ENCODE data around the gene CACNA1E.
"Not testable (repeated sequence)": the region's sequence is repeated elsewhere in the genome, so short reads cannot be mapped to it uniquely, and the experiment has no call there.

Gene CACNA1E

GRCh38 chr1:181517181-181517875, 34.0 kb downstream of the CACNA1E start:
- POLR2A ChIA-PET (ENCODE audit: low non-redundant PET), result no interaction called here
- TF ChIP-seq CTCF (conservative IDR thresholded peaks at IDR 0.05; ENCODE audit: low read depth), result no peak
- H3K27ac ChIP-seq, result no peak overlapping the region
- no peak for DNase-seq (ENCODE audit: low spot score)
- CTCF ChIA-PET, result no interaction called here

- CTCF ChIA-PET, result no interaction called here
- POLR2A ChIA-PET (ENCODE audit: low non-redundant PET), result no interaction called here
- no peak for DNase-seq (ENCODE audit: low spot score)
- TF ChIP-seq CTCF (conservative IDR thresholded peaks at IDR 0.05; ENCODE audit: low read depth), result no peak
- no peak overlapping the region for H3K27ac ChIP-seq
Measured at GRCh38 chr1:181518152-181518551, 34.8 kb downstream of the CACNA1E start.

- no peak for DNase-seq (ENCODE audit: low spot score)
- TF ChIP-seq CTCF (conservative IDR thresholded peaks at IDR 0.05; ENCODE audit: low read depth), result no peak
- no peak overlapping the region for H3K27ac ChIP-seq
- ChIA-PET POLR2A (ENCODE audit: low non-redundant PET) (no interaction called here), CTCF (interaction anchor here (0.7 kb wide), 1 partner anchor 556 kb away, joined by 3 read pairs; no protein-coding TSS in a partner anchor)
Measured at GRCh38 chr1:181522864-181523263, 39.5 kb downstream of the CACNA1E start.

DNA sequence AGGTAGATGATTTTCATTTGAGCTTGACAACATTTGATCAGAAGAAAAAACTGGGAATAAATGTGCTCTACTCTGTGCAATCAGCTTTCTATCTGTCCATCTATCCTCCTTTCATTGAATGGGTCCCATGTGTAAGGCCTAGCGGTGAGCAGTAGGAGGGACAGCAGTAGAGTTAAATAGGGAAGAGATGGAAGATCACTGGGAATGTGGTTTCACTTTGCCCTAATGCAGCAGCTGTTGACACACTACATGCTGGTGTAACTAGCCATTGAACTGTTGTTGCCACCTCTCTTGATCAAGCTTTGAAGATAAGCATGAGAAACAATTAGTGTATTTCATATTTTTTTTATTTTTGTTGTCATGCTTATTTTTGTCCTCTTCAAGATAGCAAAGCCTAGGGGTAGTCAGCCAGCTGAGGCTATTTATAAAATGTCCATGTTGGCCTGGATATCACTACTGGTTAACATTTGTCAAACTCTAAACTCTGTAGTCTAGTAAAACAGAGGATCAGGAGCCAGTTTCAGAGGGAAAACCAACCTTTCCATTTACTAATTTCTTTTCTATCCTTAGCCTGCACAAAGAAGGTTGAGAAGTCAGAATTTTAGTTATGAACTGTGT, 41.9 kb downstream of the CACNA1E start:
- ChIA-PET POLR2A (ENCODE audit: low non-redundant PET) (no interaction called here), CTCF (no interaction called here)
- TF ChIP-seq CTCF (conservative IDR thresholded peaks at IDR 0.05; ENCODE audit: low read depth), result no peak
- DNase-seq (ENCODE audit: low spot score), result no peak
- H3K27ac ChIP-seq, result no peak overlapping the region

- CTCF ChIA-PET; H3K27ac ChIP-seq; POLR2A ChIA-PET (ENCODE audit: low non-redundant PET); DNase-seq (ENCODE audit: low spot score): not testable (repeated sequence)
Measured at GRCh38 chr1:181528241-181528640, 44.9 kb downstream of the CACNA1E start.

DNA sequence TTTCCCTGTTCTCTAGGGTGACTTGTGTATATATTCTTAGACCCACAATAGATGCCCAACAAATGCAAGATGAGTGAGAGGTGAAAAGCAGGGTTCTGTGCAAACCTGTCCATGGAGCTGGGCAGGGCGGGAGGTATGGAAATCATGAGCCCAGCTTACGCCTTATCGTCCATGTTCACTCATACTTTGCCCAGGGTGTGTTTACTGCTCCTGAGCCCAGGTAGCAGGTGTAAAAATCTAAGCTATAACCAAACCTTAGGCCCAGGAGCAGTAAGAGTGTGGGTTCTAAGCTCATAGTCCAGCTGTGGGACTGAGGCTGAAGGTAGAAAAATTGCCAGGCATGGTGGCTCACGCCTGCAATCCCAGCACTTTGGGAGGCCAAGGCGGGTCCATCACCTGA, 48.1 kb downstream of the CACNA1E start:
- TF ChIP-seq CTCF (conservative IDR thresholded peaks at IDR 0.05; ENCODE audit: low read depth), result no peak
- ChIA-PET CTCF (no interaction called here), POLR2A (ENCODE audit: low non-redundant PET) (no interaction called here)
- DNase-seq (ENCODE audit: low spot score), result no peak
- no peak overlapping the region for H3K27ac ChIP-seq

GRCh38 chr1:181531951-181532600, 48.8 kb downstream of the CACNA1E start:
- no peak for DNase-seq (ENCODE audit: low spot score)
- CTCF ChIA-PET, result no interaction called here
- no peak for TF ChIP-seq CTCF (conservative IDR thresholded peaks at IDR 0.05; ENCODE audit: low read depth)
- no peak overlapping the region for H3K27ac ChIP-seq
- POLR2A ChIA-PET (ENCODE audit: low non-redundant PET), result no interaction called here
